IMR-90 (cell line): ENCODE data around the gene ZAP70. TPM values are rescaled to one million over a fixed set of nuclear protein-coding genes. Genes with fewer than 3 reads are reported as not detected.

Experiments
- ATAC-seq: fragments of 200-7000 bp; cut with Tn5 transposase; 2 replicates; pipeline ENCODE4 v1.9.1; 2020; ENCODE audit warnings: low read depth, mild to moderate bottlenecking, moderate library complexity
- BruUV-seq: library from RNA; stranded (reverse); fragments of 400-500 nt; replicated peaks from 2 replicates; lab custom pipeline; 2021; lab: Mats Ljungman, UMichigan
- CTCF ChIA-PET: fragments of 300-600 bp; formaldehyde crosslinking; extraction: SDS; loops from one replicate; lab custom pipeline; 2021; ENCODE audit warnings: antibody characterized with exemption; lab: Yijun Ruan, JAX
- POLR2A ChIA-PET: fragments of 300-600 bp; sonication (Branson Sonifier 250); formaldehyde crosslinking; loops from one replicate; lab custom pipeline; 2022; ENCODE audit warnings: antibody characterized with exemption; ENCODE audit not compliant: unreplicated experiment; lab: Charles Lee
- DNase-seq: peaks from one replicate; pipeline ENCODE4 v3.0.0; 2013
- H2AFZ ChIP-seq: replicated peaks from 2 replicates; pipeline ENCODE3; 2013; ENCODE audit warnings: low read length, mild to moderate bottlenecking; ENCODE audit not compliant: poor library complexity
- H2AK5ac ChIP-seq: 2 replicates; pipeline ENCODE4 v1.6.1; 2013; ENCODE audit warnings: low read depth, low read length, inconsistent platforms
- H2AK9ac ChIP-seq: replicated peaks from 2 replicates; pipeline ENCODE3; 2013; ENCODE audit warnings: mild to moderate bottlenecking, low read depth, low read length, moderate library complexity; ENCODE audit not compliant: poor library complexity
- H2BK120ac ChIP-seq: 2 replicates; pipeline ENCODE4 v1.6.1; 2013; ENCODE audit warnings: low read depth, low read length, inconsistent platforms
- H2BK15ac ChIP-seq: 3 replicates; pipeline ENCODE4 v1.6.1; 2013; ENCODE audit warnings: low read depth, low read length, inconsistent platforms
- H2BK20ac ChIP-seq: 2 replicates; pipeline ENCODE4 v1.6.1; 2013; ENCODE audit warnings: low read depth, mild to moderate bottlenecking, inconsistent platforms, low read length, moderate library complexity
- H2BK5ac ChIP-seq: 2 replicates; pipeline ENCODE4 v1.6.1; 2013; ENCODE audit warnings: mild to moderate bottlenecking, low read depth, low read length, inconsistent platforms; ENCODE audit not compliant: poor library complexity, severe bottlenecking
- H3K14ac ChIP-seq: replicated peaks from 2 replicates; pipeline ENCODE4 v1.6.1; 2013; ENCODE audit warnings: low read depth, low read length, inconsistent platforms
- H3K18ac ChIP-seq: 2 replicates; pipeline ENCODE4 v1.6.1; 2013; ENCODE audit warnings: low read depth, low read length, control low read depth
- H3K23ac ChIP-seq: 2 replicates; pipeline ENCODE4 v1.6.1; 2013; ENCODE audit warnings: low read depth, low read length, inconsistent platforms
- H3K27ac ChIP-seq: 2 replicates; pipeline ENCODE4 v1.5.1; 2013; ENCODE audit warnings: mild to moderate bottlenecking, control low read depth, low read length; ENCODE audit not compliant: insufficient read depth
- H3K27me3 ChIP-seq: 2 replicates; pipeline ENCODE4 v1.6.1; 2013; ENCODE audit warnings: low read length; ENCODE audit not compliant: control insufficient read depth, insufficient read depth
- H3K36me3 ChIP-seq: 2 replicates; pipeline ENCODE4 v1.6.1; 2013; ENCODE audit warnings: low read length, mixed read lengths; ENCODE audit not compliant: control insufficient read depth, insufficient read depth
- H3K4ac ChIP-seq: 2 replicates; pipeline ENCODE4 v1.6.1; 2013; ENCODE audit warnings: low read depth, low read length, inconsistent platforms
- H3K4me1 ChIP-seq: 2 replicates; pipeline ENCODE4 v1.6.1; 2013; ENCODE audit warnings: low read length, mixed read lengths; ENCODE audit not compliant: control insufficient read depth, insufficient read depth
- H3K4me2 ChIP-seq: 2 replicates; pipeline ENCODE4 v1.6.1; 2013; ENCODE audit warnings: low read depth, mild to moderate bottlenecking, control low read depth, low read length, moderate library complexity
- H3K4me3 ChIP-seq: 2 replicates; pipeline ENCODE4 v1.5.1; 2013; ENCODE audit warnings: low read depth, mild to moderate bottlenecking, control low read depth, low read length, moderate library complexity; ENCODE audit not compliant: insufficient read depth
- H3K56ac ChIP-seq: 2 replicates; pipeline ENCODE4 v1.6.1; 2013; ENCODE audit warnings: low read length, inconsistent platforms; ENCODE audit not compliant: insufficient read depth; ENCODE audit errors: extremely low read depth
- H3K79me1 ChIP-seq, 2 experiments: 2 replicates each; pipeline ENCODE4 v1.6.1; 2013; ENCODE audit warnings: low read length in 2 of 2, inconsistent platforms in 1 of 2, low read depth in 1 of 2
- H3K9ac ChIP-seq: 2 replicates; pipeline ENCODE4 v1.6.1; 2013; ENCODE audit warnings: low read depth, low read length, control low read depth
- H3K9me1 ChIP-seq: 2 replicates; pipeline ENCODE4 v1.6.1; 2013; ENCODE audit warnings: low read length, inconsistent platforms; ENCODE audit not compliant: insufficient read depth
- H3K9me3 ChIP-seq: 2 replicates; pipeline ENCODE4 v1.6.1; 2013; ENCODE audit warnings: low read length; ENCODE audit not compliant: control insufficient read depth, insufficient read depth
- H4K20me1 ChIP-seq: 2 replicates; pipeline ENCODE4 v1.6.1; 2013; ENCODE audit warnings: low read length, inconsistent platforms; ENCODE audit not compliant: insufficient read depth
- H4K5ac ChIP-seq: 2 replicates; pipeline ENCODE4 v1.6.1; 2013; ENCODE audit warnings: mild to moderate bottlenecking, low read depth, low read length, control low read depth
- H4K8ac ChIP-seq, 2 experiments: 2 replicates each; pipeline ENCODE4 v1.6.1; 2013; ENCODE audit warnings: low read depth in 2 of 2, low read length in 2 of 2, control low read depth in 1 of 2, inconsistent platforms in 1 of 2
- H4K91ac ChIP-seq: 2 replicates; pipeline ENCODE4 v1.6.1; 2013; ENCODE audit warnings: low read depth, low read length, inconsistent platforms; ENCODE audit not compliant: insufficient read depth
- CEBPB ChIP-seq: IDR thresholded peaks from 2 replicates; pipeline ENCODE4 v1.6.1; 2012; ENCODE audit warnings: low read depth, low read length, improper control_type of control experiment
- WGBS, 2 experiments: methylation state at CpG; one replicate each; pipeline versions ENCODE4 v1.1.5 to v1.1.7; 2013; ENCODE audit warnings: missing lambda C conversion rate in 2 of 2; ENCODE audit not compliant: insufficient read length in 1 of 2; ENCODE audit errors: extremely low coverage in 2 of 2; 5-methylcytosine and 5-hydroxymethylcytosine counted together
- dilution Hi-C: fragments of 300-500 bp; cut with HindIII; formaldehyde crosslinking; loops from one replicate; pipeline ENCODE4 v1.14.3; 2018; ENCODE audit warnings: low sequenced_read_pairs; ENCODE audit not compliant: unreplicated experiment
- in situ Hi-C: fragments of 300-500 bp; cut with MboI; formaldehyde crosslinking; loops from 3 replicates; pipeline ENCODE4 v1.14.3; 2019; ENCODE audit warnings: low sequenced_read_pairs, inconsistent platforms, mixed read lengths
- intact Hi-C: fragments of 100-400 bp; cut with micrococcal nuclease; formaldehyde crosslinking; loops from 2 replicates; pipeline ENCODE4 v1.10.0; 2022
- polyA plus RNA-seq, 3 experiments: library from polyadenylated mRNA; depleted of rRNA; stranded (reverse); fragments of >200 nt; gene quantifications; 2 replicates each; pipeline ENCODE4 v1.2.3, GENCODE V29; 2012; ENCODE audit warnings: low replicate concordance in 1 of 3
- total RNA-seq: library from RNA; depleted of rRNA; stranded (reverse); fragments of >200 nt; gene quantifications from 2 replicates; pipeline ENCODE4 v1.2.3, GENCODE V29; 2012

ZAP70 gene
- total and polyA plus RNA-seq, 2 of the 4 experiments (the other 2 are of a cell fraction) = under 0.01 to 0.09 TPM

- TF ChIP-seq CEBPB = no peak
- CTCF ChIA-PET = no interaction called here
- H3K4ac ChIP-seq = no peak overlapping the region
- H2BK15ac ChIP-seq = no peak overlapping the region
- DNase-seq (no peak), ATAC-seq (no peak)
- in situ Hi-C loops = loop anchor here (10.0 kb wide), 1 partner anchor 96 kb away; no protein-coding TSS in a partner anchor
- H2AK5ac ChIP-seq = no peak overlapping the region
- no peak overlapping the region for H2BK5ac ChIP-seq
- H2AFZ ChIP-seq = no peak overlapping the region
- no peaks in the 10 kb centered on the region for H3K9me3 ChIP-seq
- no peaks in the 10 kb centered on the region for H3K9me1 ChIP-seq
- H3K4me2 ChIP-seq = no peak overlapping the region
- H3K27me3 ChIP-seq = no peaks in the 10 kb centered on the region; the same call in 1 of the 2 replicates
- no peaks in the 10 kb centered on the region for H3K36me3 ChIP-seq
- no peak overlapping the region for H3K23ac ChIP-seq
- BruUV-seq = no TSS peak
- intact Hi-C loops = no loop called here
- no peak overlapping the region for H3K56ac ChIP-seq
- H3K27ac ChIP-seq = no peak overlapping the region
- H4K20me1 ChIP-seq = no peaks in the 10 kb centered on the region
- no peak overlapping the region for H3K14ac ChIP-seq
- H3K4me3 ChIP-seq = no peak overlapping the region
- H4K8ac ChIP-seq = no peak overlapping the region
- no peak overlapping the region for H2BK20ac ChIP-seq
- H3K4me1 ChIP-seq = no peaks in the 10 kb centered on the region
- H3K9ac ChIP-seq = no peak overlapping the region
- no CpG with 5 or more reads among the region's 6 CpGs for WGBS, 2 experiments
- H4K5ac ChIP-seq = no peak overlapping the region
- POLR2A ChIA-PET = no interaction called here
- no peak overlapping the region for H2AK9ac ChIP-seq
- H4K91ac ChIP-seq = no peak overlapping the region
- H3K79me1 ChIP-seq = no peaks in the 10 kb centered on the region
- H3K18ac ChIP-seq = no peak overlapping the region
- dilution Hi-C loops = no loop called here
- H2BK120ac ChIP-seq = no peak overlapping the region
These were observed 22.2 kb upstream of the ZAP70 start for GRCh38 chr2:97691166-97691565.
